Body of pancreas (tissue), 4 donors: ENCODE measurements around the gene MMP24.

Experiments
- POLR2A ChIP-seq, 3 donors: fragments of 450-650 bp; IDR thresholded peaks; one replicate each; pipeline ENCODE4 v1.6.1; 2016; ENCODE audit warnings: antibody characterized with exemption in 3 of 3, mild to moderate bottlenecking in 2 of 3
- TF ChIP-seq, protein P1 (sequence below), 7 experiments: fragments of 450-650 bp in 4 of 7; fragments of 200-600 bp in 3 of 7; sonication (generic) in 3 of 7; IDR thresholded peaks; one replicate each; pipeline ENCODE4 v1.5.1; 2016 to 2019; ENCODE audit warnings: antibody characterized with exemption in 7 of 7

DNA sequence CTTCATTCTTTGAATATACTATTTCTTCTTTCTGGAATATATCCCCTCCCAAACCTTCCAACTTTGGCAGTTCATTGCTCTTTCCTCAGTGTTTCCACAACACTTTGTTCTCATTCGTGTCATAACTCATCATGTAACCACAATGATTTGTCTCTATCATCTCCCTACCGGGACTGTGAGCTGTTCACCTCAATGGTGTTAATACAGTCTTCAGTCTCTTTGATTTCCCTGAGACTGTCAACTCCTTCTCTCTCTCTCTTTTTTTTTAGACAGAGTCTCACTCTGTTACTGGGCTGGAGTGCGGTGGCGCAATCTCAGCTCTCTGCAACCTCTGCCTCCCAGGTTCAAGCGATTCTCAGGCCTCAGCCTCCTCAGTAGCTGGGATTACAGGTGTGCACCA is 2.5 kb upstream of the MMP24 start:
- TF ChIP-seq, protein P1, sequence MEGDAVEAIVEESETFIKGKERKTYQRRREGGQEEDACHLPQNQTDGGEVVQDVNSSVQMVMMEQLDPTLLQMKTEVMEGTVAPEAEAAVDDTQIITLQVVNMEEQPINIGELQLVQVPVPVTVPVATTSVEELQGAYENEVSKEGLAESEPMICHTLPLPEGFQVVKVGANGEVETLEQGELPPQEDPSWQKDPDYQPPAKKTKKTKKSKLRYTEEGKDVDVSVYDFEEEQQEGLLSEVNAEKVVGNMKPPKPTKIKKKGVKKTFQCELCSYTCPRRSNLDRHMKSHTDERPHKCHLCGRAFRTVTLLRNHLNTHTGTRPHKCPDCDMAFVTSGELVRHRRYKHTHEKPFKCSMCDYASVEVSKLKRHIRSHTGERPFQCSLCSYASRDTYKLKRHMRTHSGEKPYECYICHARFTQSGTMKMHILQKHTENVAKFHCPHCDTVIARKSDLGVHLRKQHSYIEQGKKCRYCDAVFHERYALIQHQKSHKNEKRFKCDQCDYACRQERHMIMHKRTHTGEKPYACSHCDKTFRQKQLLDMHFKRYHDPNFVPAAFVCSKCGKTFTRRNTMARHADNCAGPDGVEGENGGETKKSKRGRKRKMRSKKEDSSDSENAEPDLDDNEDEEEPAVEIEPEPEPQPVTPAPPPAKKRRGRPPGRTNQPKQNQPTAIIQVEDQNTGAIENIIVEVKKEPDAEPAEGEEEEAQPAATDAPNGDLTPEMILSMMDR (IDR thresholded peaks at IDR 0.05), result no peak
- no peak for TF ChIP-seq POLR2A (IDR thresholded peaks at IDR 0.05)
